ENCODE data around the gene PRRT4. TPM values are rescaled to one million over a fixed set of nuclear protein-coding genes. Genes with fewer than 3 reads are reported as not detected.

The PRRT4 gene
- total RNA-seq, 1 experiment from 2014 or later = 0.91 TPM

- in situ Hi-C loops (cut with HindIII; ENCODE audit: low pct_unique_long_range_greater_than_20kb, low sequenced_read_pairs) = no loop called here
- DNase-seq (ENCODE audit: low read depth) = no peak
Measured at GRCh38 chr7:128381161-128381821, 19.8 kb upstream of the PRRT4 start.

- in situ Hi-C loops (cut with HindIII; ENCODE audit: low pct_unique_long_range_greater_than_20kb, low sequenced_read_pairs) = no loop called here
- DNase-seq (ENCODE audit: low read depth) = no peak
Measured at GRCh38 chr7:128380483-128381106, 19.1 kb upstream of the PRRT4 start.

- DNase-seq (ENCODE audit: low read depth) = no peak
- in situ Hi-C loops (cut with HindIII; ENCODE audit: low pct_unique_long_range_greater_than_20kb, low sequenced_read_pairs) = no loop called here
Measured at GRCh38 chr7:128379900-128380479, 18.5 kb upstream of the PRRT4 start.

GRCh38 chr7:128378637-128379036 is 17.1 kb upstream of the PRRT4 start:
- no peak for DNase-seq (ENCODE audit: low read depth)
- in situ Hi-C loops (cut with HindIII; ENCODE audit: low pct_unique_long_range_greater_than_20kb, low sequenced_read_pairs) = no loop called here

GRCh38 chr7:128376077-128376476 is 14.6 kb upstream of the PRRT4 start:
- in situ Hi-C loops (cut with HindIII; ENCODE audit: low pct_unique_long_range_greater_than_20kb, low sequenced_read_pairs) = no loop called here

GRCh38 chr7:128374041-128374440 is 12.6 kb upstream of the PRRT4 start:
- in situ Hi-C loops (cut with HindIII; ENCODE audit: low pct_unique_long_range_greater_than_20kb, low sequenced_read_pairs) = no loop called here
- DNase-seq (ENCODE audit: low read depth) = no peak

More at GRCh38 chr7:128376077-128376476, 14.6 kb upstream of the PRRT4 start:
- DNase-seq (ENCODE audit: low read depth) = no peak

- in situ Hi-C loops (cut with HindIII; ENCODE audit: low pct_unique_long_range_greater_than_20kb, low sequenced_read_pairs) = no loop called here
- DNase-seq (ENCODE audit: low read depth) = no peak
Measured at GRCh38 chr7:128373606-128374005, 12.1 kb upstream of the PRRT4 start.

- no peak for DNase-seq (ENCODE audit: low read depth)
- in situ Hi-C loops (cut with HindIII; ENCODE audit: low pct_unique_long_range_greater_than_20kb, low sequenced_read_pairs) = no loop called here
Measured at GRCh38 chr7:128370491-128370890, 9.0 kb upstream of the PRRT4 start.

GRCh38 chr7:128366986-128367385 is 5.5 kb upstream of the PRRT4 start:
- in situ Hi-C loops (cut with HindIII; ENCODE audit: low pct_unique_long_range_greater_than_20kb, low sequenced_read_pairs) = no loop called here

GRCh38 chr7:128366300-128366699 is 4.8 kb upstream of the PRRT4 start:
- in situ Hi-C loops (cut with HindIII; ENCODE audit: low pct_unique_long_range_greater_than_20kb, low sequenced_read_pairs) = no loop called here
- no peak for DNase-seq (ENCODE audit: low read depth)

More at GRCh38 chr7:128366986-128367385, 5.5 kb upstream of the PRRT4 start:
- no peak for DNase-seq (ENCODE audit: low read depth)

GRCh38 chr7:128365432-128365831 is 3.9 kb upstream of the PRRT4 start:
- in situ Hi-C loops (cut with HindIII; ENCODE audit: low pct_unique_long_range_greater_than_20kb, low sequenced_read_pairs) = no loop called here
- no peak for DNase-seq (ENCODE audit: low read depth)

GRCh38 chr7:128364166-128364870 is 2.8 kb upstream of the PRRT4 start:
- no peak for DNase-seq (ENCODE audit: low read depth)
- in situ Hi-C loops (cut with HindIII; ENCODE audit: low pct_unique_long_range_greater_than_20kb, low sequenced_read_pairs) = no loop called here

- no peak for DNase-seq (ENCODE audit: low read depth)
- in situ Hi-C loops (cut with HindIII; ENCODE audit: low pct_unique_long_range_greater_than_20kb, low sequenced_read_pairs) = no loop called here
Measured at GRCh38 chr7:128363261-128363721, 1.8 kb upstream of the PRRT4 start.

- no peak for DNase-seq (ENCODE audit: low read depth)
Measured at GRCh38 chr7:128362670-128363069, 1.2 kb upstream of the PRRT4 start.

GRCh38 chr7:128360359-128360678 is 1.2 kb downstream of the PRRT4 start:
- DNase-seq (ENCODE audit: low read depth) = no peak
- in situ Hi-C loops (cut with HindIII; ENCODE audit: low pct_unique_long_range_greater_than_20kb, low sequenced_read_pairs) = no loop called here

More at GRCh38 chr7:128362670-128363069, 1.2 kb upstream of the PRRT4 start:
- in situ Hi-C loops (cut with HindIII; ENCODE audit: low pct_unique_long_range_greater_than_20kb, low sequenced_read_pairs) = no loop called here

- in situ Hi-C loops (cut with HindIII; ENCODE audit: low pct_unique_long_range_greater_than_20kb, low sequenced_read_pairs) = no loop called here
- DNase-seq (ENCODE audit: low read depth) = no peak
Measured at GRCh38 chr7:128359939-128360338, 1.6 kb downstream of the PRRT4 start.

GRCh38 chr7:128359336-128359735 is 2.2 kb downstream of the PRRT4 start:
- no peak for DNase-seq (ENCODE audit: low read depth)
- in situ Hi-C loops (cut with HindIII; ENCODE audit: low pct_unique_long_range_greater_than_20kb, low sequenced_read_pairs) = no loop called here

- in situ Hi-C loops (cut with HindIII; ENCODE audit: low pct_unique_long_range_greater_than_20kb, low sequenced_read_pairs) = no loop called here
- no peak for DNase-seq (ENCODE audit: low read depth)
Measured at GRCh38 chr7:128358233-128358632, 3.3 kb downstream of the PRRT4 start.

GRCh38 chr7:128357217-128357613 is 4.3 kb downstream of the PRRT4 start:
- DNase-seq (ENCODE audit: low read depth) = no peak
- in situ Hi-C loops (cut with HindIII; ENCODE audit: low pct_unique_long_range_greater_than_20kb, low sequenced_read_pairs) = no loop called here

Data from Caki2 (cell line).